GM12865 (cell line): ENCODE data around the gene BMPR2.
"Not testable (repeated sequence)": the region's sequence is repeated elsewhere in the genome, so short reads cannot be mapped to it uniquely, and the experiment has no call there.

ENCODE experiments used
- DNase-seq: peaks from one replicate; pipeline ENCODE4 v3.0.0; 2010; ENCODE audit warnings: low read depth
- H3K4me3 ChIP-seq: 2 replicates; pipeline ENCODE4 v1.5.1; 2011; ENCODE audit warnings: mild to moderate bottlenecking, low read depth, low read length, control low read depth
- CTCF ChIP-seq: IDR thresholded peaks from 2 replicates; pipeline ENCODE4 v1.5.1; 2011; ENCODE audit warnings: low read length, control low read depth, low read depth, inconsistent platforms; ENCODE audit not compliant: insufficient read depth; ENCODE audit errors: missing control alignments

BMPR2 gene

GRCh38 chr2:202503276-202503675, 127.1 kb downstream of the BMPR2 start:
- DNase-seq, H3K4me3 ChIP-seq: not testable (repeated sequence)

DNA sequence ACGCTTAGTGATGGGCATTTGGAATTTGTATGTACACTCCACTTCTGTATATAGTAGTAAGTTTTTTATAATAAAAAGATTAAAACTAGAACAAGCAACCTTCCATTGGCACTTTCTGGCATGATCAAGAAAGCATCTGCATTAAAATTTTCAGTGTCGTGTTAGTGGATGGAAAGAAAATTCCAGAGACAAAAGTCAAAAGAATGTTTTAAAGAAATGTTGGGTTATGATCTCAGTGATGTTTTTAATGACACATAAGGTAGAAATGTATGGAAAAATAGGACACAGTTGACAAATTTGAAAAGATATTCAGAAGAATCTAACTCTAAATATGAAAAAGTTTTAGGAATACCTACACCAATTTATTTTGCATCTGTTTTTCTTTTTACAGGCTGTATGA, 132.6 kb downstream of the BMPR2 start:
- TF ChIP-seq CTCF: no peak
- H3K4me3 ChIP-seq: no peak overlapping the region
- DNase-seq: no peak

DNA sequence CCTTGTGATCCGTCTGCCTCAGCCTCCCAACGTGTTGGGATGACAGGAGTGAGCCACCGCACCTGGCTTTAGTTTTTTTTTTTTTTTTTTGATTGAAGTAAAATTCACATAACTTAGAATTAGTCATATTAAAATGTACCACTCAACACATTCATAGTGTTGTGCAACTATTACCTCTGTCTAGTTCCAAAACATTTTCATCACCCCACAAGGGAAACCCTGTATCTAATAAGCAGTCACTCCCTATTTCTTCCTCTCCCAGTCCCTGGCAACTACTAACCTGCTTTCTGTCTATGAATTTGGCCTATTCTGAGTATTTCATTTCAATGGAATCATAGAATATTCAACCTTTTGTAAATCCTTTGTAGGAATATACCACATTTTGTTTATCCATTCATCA, 134.8 kb downstream of the BMPR2 start:
- TF ChIP-seq CTCF: no peak
- no peak for DNase-seq
- no peak overlapping the region for H3K4me3 ChIP-seq

DNA sequence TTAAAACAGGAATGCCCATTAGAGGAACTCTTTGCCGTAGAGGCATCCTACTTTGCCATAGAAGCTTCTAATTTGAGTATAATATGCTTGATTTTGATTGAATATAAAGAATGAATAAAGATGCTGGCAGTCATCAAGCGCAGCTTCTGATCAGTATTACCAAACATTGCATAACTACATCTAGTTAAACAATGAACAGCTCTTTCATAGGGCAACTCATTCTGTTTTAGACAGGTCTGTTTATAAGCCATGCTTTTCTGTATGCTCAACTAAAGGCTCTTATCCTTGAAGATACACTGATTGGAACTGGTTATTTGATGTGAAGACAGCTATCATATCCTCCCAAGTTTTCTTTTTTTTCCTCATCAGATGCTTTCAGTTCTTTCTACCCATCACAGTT, 136.0 kb downstream of the BMPR2 start:
- no peak overlapping the region for H3K4me3 ChIP-seq
- DNase-seq: no peak
- TF ChIP-seq CTCF: no peak

GRCh38 chr2:202514732-202515131, 138.6 kb downstream of the BMPR2 start:
- no peak overlapping the region for H3K4me3 ChIP-seq
- no peak for TF ChIP-seq CTCF
- no peak for DNase-seq

DNA sequence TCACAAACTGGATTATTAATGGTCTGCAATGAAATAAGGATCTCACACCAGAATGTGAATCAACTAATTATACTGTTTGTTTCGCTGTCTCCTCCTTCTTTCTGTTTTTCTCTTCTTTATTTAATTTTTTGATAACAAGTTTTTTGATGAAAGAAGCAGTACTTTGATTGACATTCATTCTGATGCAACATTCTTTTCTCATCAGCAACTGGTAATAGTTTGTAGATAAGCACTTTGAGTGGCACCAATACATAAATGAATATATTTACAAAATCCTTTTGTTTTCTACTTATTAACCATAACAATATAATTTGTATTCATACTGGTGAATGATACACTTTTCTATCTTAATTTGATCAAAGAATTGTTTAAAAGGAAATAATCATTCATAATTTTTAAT, 143.3 kb downstream of the BMPR2 start:
- H3K4me3 ChIP-seq: no peak overlapping the region
- no peak for DNase-seq
- TF ChIP-seq CTCF: no peak

GRCh38 chr2:202521470-202521869, 145.3 kb downstream of the BMPR2 start:
- no peak for TF ChIP-seq CTCF
- DNase-seq: no peak
- H3K4me3 ChIP-seq: no peak overlapping the region

- no peak for TF ChIP-seq CTCF
- no peak for DNase-seq
- no peak overlapping the region for H3K4me3 ChIP-seq
Observed at GRCh38 chr2:202529389-202529788, 153.3 kb downstream of the BMPR2 start.
